Limb (tissue), 2 donors: ENCODE data around the gene GPNMB.
A peak's percentile ranks its signal among the peaks of the same experiment; 100 is the strongest.

Source experiments
- DNase-seq, 2 donors: peaks; one replicate each; pipeline ENCODE4 v3.0.0-alpha.2; 2016; ENCODE audit errors: extremely low spot score in 2 of 2

GPNMB gene

DNA sequence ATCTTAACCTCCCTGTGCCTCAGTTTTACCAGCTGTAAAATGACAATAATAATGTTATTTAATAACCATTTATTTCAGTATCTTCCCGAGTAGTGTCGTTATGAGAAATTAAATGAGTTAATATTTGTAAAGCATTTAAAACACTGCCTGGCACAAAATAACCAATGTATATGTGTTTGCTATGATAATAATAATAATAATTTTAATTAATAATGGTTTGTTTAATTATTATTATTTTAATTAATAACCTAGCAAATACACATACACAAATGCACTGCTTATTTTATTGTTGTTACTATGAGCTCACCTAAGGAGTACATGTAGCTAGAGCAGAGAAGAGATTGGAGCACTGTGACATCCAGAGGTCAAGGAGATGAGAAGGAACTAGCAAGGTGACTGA, 18.2 kb upstream of the GPNMB start:
- no peak for DNase-seq

DNA sequence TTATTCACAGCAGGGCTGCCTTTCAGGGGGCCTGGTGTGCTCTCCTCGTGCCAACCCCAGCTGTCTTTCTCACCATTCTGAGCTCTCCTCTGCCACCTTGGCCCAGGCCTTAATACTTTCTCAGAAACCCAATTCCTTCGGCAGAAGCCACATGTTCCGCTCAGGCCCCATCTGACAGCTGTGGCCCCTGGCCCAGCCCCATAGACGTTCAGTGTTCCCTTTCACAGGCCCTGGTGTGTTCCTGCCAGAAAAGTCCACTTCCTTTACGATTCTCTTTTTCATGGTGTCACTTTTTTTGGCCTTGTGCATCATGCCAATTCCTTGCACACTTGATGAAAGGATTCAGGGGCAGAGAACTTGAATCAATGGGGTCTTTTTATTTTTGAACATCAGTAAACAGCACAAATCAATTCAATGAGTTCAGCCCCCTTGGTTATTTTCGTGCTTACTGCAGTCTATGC, 15.9 kb upstream of the GPNMB start:
- peak in 1 of 2 donors; percentile 11 for DNase-seq

DNA sequence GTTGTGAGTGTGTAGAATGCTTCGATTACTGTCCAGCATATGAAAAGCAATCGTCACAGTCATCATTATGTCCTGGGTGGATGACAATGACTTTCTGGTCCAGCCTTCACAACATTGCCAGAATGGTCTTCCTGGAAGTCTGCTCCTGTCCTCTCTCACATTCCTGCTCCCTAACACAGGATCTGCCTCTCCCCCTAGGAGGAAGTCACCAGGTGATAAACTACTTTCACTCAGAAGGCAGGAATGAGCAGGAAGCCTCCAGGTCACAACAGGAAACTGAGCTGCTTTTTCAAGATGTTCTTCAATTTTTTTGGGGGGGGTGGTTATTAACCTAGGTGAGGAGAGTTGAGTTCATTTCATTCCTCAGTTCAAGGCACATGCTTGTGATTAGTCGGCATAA, 13.6 kb upstream of the GPNMB start:
- no peak for DNase-seq

DNA sequence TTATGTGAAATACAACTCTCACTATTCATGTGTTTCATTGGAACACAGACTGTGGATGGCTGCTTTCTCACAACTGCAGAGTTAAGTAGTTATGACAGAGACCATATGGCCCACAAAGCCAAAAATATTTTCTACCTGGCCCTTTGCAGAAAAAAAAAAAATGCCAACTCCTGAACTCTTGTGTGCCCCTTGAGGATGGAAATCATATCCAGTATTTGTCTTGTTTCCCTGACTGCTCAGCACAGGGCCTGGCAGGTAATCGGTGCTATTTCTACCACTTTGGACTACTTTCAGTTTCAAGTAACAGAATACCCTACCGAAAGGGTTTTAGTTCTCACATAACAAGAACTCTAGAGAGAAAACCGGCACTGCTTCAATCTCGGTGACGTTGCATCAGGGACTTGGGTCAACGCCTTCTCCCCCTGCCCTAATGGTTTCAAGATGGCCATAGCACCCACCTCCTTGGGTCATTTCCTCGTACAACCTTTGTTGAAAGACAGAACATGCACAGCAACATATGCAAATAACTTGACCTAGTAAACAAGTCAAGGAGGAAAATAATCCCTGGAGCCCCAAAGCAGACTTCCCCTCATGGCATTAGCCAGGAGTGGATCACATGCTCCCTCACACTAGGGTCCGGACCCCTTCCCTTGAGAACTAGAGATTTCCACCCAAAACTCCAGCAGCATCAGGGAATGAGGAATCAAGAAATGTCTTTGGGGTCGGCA, 11.8 kb upstream of the GPNMB start:
- DNase-seq, result no peak

DNA sequence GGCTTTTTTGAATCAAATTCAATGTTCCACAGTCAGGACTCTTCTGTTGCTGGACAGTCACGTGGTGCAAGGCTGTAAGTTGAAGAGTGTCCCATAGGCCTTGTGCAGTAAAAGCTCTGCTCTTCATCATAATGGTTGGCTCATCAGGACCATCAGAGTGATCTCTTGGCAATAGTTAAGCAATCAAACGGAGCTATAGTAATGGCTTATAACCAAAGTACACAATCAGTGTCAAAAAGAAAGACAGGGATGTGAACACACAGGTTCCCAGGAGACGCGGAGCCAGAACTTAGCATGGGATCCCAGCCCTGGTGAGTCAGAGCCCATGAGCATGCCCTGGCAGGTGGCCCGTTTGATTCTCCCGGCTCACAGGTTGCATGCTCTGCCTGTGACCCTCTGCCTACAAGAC, 10.8 kb upstream of the GPNMB start:
- DNase-seq, result no peak

DNA sequence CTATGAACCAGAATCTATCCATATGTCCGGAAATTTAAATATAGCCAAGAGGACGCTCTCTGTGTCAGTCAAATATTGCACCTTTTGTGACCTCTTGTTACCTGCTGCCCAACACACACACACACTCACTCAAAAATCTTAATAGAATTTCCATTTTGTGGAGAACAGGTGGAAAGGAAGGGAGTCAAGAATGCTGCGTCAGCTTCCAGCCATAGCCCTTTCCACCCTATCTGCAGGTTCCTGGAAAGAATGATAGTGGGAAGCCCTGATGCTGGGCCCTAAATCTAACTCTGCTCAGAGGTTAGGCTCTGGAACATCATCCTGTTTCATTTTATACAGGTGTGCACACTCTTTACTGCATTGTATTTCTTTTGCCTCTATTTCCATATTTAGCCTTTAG, 9.6 kb upstream of the GPNMB start:
- no peak for DNase-seq

DNA sequence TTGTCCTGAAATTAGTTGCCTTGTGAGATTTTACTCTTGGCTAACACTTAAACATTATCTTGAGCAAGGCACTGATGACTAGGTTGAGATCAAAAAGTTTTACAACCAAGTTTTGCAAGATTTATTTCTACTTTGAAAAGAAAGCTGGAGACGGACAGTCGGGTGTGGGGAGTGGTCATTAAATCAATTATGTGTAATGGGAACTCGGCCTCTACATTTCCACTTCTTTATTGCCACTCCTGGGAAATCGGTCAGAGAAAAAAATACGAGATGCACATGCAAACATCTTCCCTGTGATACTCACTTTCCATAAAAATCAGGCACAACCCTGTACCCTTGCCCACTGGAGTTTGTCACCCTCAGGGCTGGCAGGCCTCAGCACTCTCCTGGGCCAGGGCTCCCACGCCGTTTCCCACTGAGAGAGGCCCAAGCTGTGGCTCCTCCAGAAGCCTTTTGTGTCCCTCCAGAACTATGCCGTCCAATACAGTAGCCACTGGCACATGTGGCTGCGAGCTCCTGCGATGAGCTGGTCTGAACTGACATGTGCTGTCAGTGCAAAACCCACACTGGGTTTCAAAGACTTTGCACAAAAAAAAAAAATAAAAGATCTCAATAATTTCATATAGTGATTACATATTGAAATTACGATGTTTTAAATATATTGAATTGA, 7.5 kb upstream of the GPNMB start:
- no peak for DNase-seq

DNA sequence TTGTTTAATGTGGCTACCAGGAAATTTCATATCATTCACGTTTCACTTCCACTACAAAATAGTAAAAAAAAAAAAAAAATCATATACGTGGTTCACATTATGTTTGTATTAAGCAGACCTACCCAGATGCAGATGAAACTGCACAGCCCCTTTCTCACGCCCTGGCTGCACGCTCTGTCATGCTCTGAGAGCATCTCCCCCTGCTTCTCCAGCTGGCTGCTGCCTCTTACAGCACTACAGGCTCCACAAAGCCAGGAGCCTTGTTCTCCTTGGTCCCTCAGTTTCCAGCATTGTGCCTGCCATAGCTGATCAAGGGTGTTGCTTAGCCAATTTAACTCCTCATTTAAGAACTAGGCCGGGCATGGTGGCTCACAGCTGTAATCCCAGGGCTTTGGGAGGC, 6.9 kb upstream of the GPNMB start:
- DNase-seq, result no peak

DNA sequence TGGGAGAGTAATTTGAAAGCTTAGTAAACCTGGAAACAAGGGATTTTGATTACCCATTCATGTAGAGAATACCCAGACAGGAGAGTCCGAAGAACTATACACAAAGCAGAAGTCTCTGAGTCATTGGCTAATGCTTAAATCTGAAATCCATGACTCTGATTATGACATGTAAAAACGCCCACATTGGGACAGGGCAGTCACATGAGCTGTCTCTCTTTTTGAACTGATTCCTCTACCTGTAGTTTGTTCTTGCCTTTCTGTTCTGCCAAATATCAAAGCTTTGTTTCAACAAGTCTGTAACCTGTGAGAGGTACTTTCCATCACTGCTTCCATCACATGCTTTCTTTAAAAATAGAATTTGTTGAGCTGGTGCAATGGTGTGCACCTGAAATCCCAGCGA, 4.3 kb upstream of the GPNMB start:
- DNase-seq, result no peak

DNA sequence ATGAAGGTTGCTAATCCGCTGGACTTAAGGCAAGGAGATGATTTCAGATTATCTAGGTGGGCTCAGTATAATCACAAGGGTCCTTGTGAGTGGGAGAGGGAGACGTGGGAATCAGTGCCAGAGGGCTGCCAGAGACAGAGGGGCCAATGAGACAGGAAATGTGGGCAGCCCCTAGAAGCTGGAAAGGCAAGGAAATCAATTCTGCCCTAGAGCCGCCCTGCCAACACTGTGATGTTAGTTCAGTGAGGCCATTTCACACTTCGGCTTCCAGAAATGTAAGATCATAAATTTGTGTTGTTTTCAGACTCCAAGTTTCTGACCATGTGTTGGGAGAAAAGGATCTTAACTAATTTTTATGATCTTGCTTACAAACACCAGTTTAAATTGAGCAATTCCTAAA, 3.6 kb upstream of the GPNMB start:
- DNase-seq, result peak in 1 of 2 donors; percentile 30

DNA sequence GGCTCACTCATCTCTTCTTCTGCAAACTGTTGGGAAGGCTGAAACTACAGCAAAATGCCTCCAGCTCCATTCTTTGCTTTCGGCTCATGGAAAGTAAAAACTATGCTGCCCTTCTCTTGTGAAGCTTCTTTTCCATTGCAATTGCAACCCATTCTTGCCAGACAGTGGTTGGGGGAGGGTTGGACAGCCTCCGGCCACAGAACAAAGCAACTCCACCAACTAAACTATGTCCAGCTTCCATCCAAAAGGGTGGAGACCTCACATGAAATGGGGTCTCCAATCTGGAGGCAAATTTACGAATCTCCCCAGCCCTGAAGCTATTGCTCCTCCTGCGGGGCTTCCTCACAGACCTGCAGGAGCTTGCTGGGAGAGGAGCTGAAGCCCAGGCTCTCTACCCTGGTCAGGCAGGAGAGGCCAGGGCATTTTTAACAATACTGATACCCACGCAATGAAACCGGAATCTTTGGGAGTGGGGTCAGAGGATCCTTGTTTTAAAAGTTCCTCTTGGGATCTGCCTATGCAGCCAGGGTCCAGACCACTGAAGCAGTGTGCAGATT, 549 bp downstream of the GPNMB start:
- DNase-seq, result no peak

DNA sequence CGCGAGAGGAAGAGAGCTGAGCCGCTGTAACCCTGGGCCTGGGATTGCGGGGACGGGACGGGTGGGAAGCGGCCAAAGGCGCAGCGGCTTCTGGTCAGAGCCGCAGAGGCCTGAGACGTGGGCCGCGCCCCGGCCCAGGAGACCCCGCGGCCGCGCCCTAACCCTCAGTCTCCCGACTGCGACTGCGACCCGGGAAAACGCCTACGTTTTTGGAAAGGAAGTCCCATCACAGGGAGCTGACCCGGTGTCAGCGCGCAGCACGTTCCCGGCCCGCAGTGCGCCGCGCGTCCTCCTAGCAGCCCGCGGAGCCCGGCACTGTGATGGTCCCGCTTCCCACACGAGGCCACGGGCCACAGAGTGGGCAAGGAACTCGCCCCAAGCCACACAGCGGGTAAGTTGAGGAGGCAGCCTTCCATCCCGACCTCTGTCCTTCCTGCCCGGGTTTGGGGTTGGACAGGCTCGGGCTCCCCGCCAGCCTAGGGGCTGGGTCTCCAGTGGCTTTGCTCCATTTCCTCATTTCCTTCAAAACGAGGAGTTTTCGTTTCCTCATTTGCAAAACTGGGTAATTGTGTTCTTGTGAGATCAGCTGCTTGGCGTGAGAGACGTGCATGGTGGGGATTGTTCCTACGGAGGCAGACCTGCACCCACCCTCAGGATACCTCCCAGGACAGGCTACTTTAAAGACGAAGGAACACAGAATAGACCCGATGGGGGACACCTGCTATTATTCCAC, 1.2 kb downstream of the GPNMB start:
- peak in 1 of 2 donors; percentile 41 for DNase-seq

DNA sequence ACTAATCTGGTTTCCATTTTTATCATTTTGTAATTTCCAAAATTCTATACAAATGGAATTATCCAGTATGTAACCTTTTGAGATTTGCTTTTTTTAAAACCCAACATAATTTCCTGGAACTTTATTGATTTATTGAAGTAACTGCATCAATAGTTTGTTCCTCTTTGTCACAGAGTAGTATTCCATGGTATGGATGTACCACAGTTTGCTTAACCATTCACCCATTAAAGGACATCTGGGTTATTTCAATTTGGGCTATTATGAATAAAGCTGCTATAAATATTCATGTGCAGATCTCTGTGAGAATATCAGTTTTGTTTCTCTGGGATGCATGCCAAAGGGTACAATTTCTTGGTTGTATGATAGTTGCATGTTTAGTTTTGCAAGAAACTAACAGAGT, 2.9 kb downstream of the GPNMB start:
- no peak for DNase-seq

DNA sequence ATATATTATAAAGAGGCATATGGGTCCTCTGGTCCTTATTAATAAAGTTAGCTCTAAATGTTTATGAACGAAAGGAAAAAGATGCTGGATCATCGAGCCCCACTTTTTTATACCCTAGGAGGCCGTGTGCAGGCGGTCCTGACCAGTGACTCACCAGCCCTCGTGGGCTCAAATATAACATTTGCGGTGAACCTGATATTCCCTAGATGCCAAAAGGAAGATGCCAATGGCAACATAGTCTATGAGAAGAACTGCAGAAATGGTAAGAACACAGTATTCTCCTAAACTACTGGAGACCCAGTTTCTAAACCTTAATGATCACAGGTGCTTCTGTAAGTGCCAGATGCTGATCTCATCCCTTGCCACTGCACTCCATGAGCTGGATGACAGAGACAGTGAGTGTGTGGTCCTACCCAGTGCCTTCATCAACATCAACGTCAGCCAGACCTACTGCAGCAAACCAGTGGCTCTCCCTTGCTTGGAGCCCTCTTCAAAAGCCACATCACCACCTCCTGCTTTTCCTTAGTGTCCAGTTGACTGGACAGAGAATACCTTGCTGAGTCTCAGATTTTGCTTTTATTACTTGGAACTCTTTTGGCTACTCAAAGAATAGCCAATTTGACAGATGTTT, 7.6 kb downstream of the GPNMB start:
- no peak for DNase-seq

DNA sequence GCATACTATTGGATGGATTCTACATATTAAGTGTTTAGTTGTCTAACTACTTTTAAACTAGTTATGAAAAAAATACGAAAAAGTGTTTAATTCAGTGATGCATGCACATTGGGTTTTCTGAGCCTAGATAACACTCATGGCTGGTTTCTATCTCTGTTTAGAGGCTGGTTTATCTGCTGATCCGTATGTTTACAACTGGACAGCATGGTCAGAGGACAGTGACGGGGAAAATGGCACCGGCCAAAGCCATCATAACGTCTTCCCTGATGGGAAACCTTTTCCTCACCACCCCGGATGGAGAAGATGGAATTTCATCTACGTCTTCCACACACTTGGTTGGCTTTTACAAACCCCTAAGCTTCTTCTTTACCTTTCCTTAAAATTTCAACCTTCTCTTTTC, 10.2 kb downstream of the GPNMB start:
- DNase-seq, result no peak

DNA sequence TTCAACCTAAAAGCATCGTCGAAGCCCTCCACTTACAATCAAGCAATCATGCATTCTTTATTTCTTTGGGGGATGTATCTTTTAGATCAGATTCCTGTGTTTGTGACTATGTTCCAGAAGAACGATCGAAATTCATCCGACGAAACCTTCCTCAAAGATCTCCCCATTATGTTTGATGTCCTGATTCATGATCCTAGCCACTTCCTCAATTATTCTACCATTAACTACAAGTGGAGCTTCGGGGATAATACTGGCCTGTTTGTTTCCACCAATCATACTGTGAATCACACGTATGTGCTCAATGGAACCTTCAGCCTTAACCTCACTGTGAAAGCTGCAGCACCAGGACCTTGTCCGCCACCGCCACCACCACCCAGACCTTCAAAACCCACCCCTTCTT, 13.8 kb downstream of the GPNMB start:
- DNase-seq, result no peak

DNA sequence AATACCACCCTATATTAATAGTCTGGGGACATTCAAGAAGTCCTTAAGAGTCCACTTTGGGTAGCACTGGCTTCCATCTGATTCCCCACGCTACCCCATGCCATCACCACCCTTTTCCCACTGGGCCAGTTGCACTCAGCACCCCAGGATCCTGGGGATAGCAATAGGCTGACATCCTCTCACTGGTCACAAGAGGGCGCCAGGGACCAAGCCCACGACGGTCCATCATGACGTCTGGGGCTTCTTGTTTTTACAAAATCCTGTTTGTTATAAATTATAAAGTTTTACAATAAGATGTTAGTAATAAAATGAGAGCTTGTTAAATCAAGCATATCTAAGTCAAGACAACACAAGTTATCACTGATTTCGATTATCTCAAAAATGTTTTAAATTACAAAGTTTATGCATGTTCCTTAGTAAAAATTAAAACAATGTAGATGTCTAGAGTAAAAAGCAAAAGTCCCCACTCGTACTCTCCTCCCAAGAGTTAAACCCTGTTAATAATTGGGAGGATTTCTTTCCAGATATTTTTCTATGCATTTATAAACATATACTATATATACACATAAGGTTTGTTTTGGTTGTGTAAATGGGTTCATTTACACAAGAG, 15.4 kb downstream of the GPNMB start:
- peak; percentile 50 to 60 for DNase-seq

DNA sequence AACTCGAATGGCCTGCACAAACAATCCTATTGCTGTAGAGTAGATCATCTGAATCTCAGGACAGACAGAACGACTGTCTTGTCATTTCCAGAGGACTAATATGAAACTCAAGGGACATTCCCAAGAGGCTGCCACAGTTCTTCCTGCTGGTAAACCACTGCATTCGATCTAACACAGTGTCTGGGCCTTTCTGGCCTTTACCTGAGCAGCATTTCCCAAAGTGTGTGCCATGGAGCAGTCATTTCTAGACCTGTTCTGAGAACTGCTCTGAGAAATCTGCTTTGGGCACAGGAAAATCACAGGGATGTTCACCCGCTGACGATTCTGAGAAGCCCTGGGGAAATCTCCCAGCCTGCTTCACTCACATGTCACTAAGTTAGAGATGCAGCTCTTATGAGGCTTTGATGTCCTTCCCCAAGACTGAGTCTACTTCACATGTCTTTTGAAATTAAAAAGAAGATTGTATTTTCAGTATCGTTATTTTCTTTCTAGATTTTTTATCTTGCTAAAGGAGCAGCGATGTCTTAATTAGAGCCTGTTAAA, 18.4 kb downstream of the GPNMB start:
- no peak for DNase-seq

DNA sequence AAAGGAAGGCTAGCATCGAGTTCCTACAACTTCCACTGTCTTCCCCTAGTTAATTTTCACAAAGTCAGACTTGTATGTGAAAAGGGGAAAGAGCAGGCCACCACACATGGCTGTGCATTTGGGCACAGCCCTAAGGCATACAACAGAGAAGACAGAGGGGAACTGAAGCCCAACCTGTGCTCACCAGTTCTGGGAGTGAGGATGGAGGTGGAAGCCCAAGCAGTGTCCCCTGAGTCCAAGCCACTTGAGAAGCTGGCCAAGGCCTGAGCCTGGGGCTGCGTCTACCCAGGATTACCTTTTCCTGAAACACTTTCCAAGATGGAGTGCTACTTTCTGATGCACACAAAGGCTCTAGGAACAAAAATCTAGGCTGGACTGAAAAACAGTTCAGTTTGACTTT, 20.3 kb downstream of the GPNMB start:
- DNase-seq, result no peak

DNA sequence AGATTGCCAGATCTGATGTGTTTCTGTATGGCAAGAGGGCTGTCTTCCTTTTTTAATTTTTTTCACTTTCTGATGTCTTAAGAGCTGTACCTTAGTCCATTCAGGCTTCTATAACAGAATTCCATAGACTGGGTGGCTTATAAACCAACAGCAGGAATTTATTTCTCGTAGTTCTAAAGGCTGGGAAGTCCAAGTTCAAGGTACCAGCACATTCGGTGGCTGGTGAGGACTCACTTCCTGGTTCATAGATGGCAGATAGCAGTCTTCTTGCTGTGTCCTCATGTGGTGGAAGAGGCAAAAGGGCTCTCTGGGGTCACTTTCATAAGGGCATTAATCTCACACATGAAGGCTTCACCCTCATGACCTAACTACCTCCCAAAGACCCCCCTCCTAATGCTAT, 20.8 kb downstream of the GPNMB start:
- no peak for DNase-seq

DNA sequence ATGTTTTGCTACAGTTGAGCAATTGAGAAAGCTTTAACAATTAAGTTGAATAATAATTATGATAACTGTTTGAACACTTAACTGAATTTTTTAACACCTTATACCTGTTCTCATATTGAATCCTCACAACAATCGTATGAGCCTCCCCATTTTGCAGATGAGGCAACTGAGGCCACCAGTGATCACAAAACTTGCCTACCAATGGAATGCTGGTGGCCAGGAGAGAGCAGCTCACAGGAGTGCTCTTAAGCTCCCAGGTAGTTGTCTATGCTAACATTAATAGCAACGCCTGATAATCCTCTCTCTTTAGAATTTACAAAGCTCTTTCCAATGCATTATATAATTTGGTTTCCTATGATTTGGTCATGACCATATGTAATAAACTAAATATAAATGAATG, 21.6 kb downstream of the GPNMB start:
- no peak for DNase-seq
